B cell (primary cell): ENCODE measurements around the gene FANCC. TPM values are rescaled to one million over a fixed set of nuclear protein-coding genes. Genes with fewer than 3 reads are reported as not detected.
"Not testable (repeated sequence)": the region's sequence is repeated elsewhere in the genome, so short reads cannot be mapped to it uniquely, and the experiment has no call there.

ENCODE experiments used
- ATAC-seq: fragments of 200-7000 bp; cut with Tn5 transposase; one replicate; pipeline ENCODE4 v1.10.0; 2021; ENCODE audit warnings: low read depth, mild to moderate bottlenecking, moderate number of reproducible peaks, moderate library complexity
- CTCF ChIA-PET: fragments of 350-600 bp; sonication (Branson Sonifier 250); formaldehyde crosslinking; loops from one replicate; lab custom pipeline; 2021; ENCODE audit warnings: antibody characterized with exemption, inconsistent platforms; lab: Charles Lee
- POLR2A ChIA-PET: fragments of 350-600 bp; sonication (Branson Sonifier 250); formaldehyde crosslinking; loops from one replicate; lab custom pipeline; 2021; ENCODE audit warnings: antibody characterized with exemption; lab: Charles Lee
- DNase-seq: peaks from one replicate; pipeline ENCODE4 v3.0.0; 2013
- H2AFZ ChIP-seq: 2 replicates; pipeline ENCODE4 v1.6.1; 2012; ENCODE audit warnings: mild to moderate bottlenecking, low read depth, low read length; ENCODE audit not compliant: insufficient read depth, poor library complexity, severe bottlenecking
- H3K27ac ChIP-seq, 2 donors: 1 replicate in 1 of 2; 2 replicates in 1 of 2; pipeline ENCODE4 v1.5.1; 2012 to 2013; ENCODE audit warnings: low read length in 2 of 2, mild to moderate bottlenecking in 2 of 2, moderate library complexity in 1 of 2
- H3K27me3 ChIP-seq, 4 experiments: fragments of 200-600 bp in 1 of 4; sonication (generic) in 1 of 4; replicated peaks in 1 of 4; 1 replicate in 2 of 4; 2 replicates in 2 of 4; pipeline versions ENCODE4 v1.6.1 to v1.7.0; 2013 to 2016; ENCODE audit warnings: low read length in 3 of 4, mild to moderate bottlenecking in 2 of 4, mixed read lengths in 1 of 4, moderate library complexity in 1 of 4; ENCODE audit not compliant: insufficient read depth in 4 of 4, control insufficient read depth in 3 of 4; ENCODE audit errors: control extremely low read depth in 1 of 4
- H3K36me3 ChIP-seq, 2 experiments: replicated peaks in 1 of 2; 1 replicate in 1 of 2; 2 replicates in 1 of 2; pipeline versions ENCODE4 v1.6.1 to v1.7.1; 2013; ENCODE audit warnings: low read length in 1 of 2; ENCODE audit not compliant: insufficient read depth in 2 of 2, control insufficient read depth in 1 of 2; ENCODE audit errors: control extremely low read depth in 1 of 2, extremely low read depth in 1 of 2
- H3K4me1 ChIP-seq, 2 donors: fragments of 200-600 bp in 1 of 2; sonication (generic) in 1 of 2; 1 replicate in 1 of 2; 2 replicates in 1 of 2; pipeline versions ENCODE4 v1.5.1 to v1.6.1; 2013 to 2017; ENCODE audit warnings: low read length in 2 of 2; ENCODE audit not compliant: control insufficient read depth in 2 of 2, insufficient read depth in 2 of 2
- H3K4me2 ChIP-seq: replicated peaks from 2 replicates; pipeline ENCODE3; 2012; ENCODE audit warnings: mild to moderate bottlenecking, low read depth, low read length; ENCODE audit not compliant: poor library complexity, severe bottlenecking
- H3K4me3 ChIP-seq, 5 experiments: fragments of 200-600 bp in 1 of 5; sonication (generic) in 1 of 5; 1 replicate in 3 of 5; 2 replicates in 2 of 5; pipeline versions ENCODE4 v1.5.1 to v1.7.0; 2011 to 2016; ENCODE audit warnings: low read length in 4 of 5, mild to moderate bottlenecking in 4 of 5, low read depth in 2 of 5, control low read depth in 1 of 5, moderate library complexity in 1 of 5; ENCODE audit not compliant: insufficient read depth in 1 of 5; ENCODE audit errors: control extremely low read depth in 1 of 5, extremely low read depth in 1 of 5
- H3K79me2 ChIP-seq: fragments of 200-600 bp; sonication (generic); one replicate; pipeline ENCODE4 v1.6.0; 2016; ENCODE audit warnings: low read length; ENCODE audit not compliant: control insufficient read depth, insufficient read depth
- H3K9ac ChIP-seq: fragments of 200-600 bp; sonication (generic); 2 replicates; pipeline ENCODE4 v1.6.1; 2017; ENCODE audit warnings: mild to moderate bottlenecking, low read length, moderate library complexity
- H3K9me3 ChIP-seq, 3 donors: one replicate each; pipeline versions ENCODE4 v1.6.1 to v1.7.1; 2013; ENCODE audit warnings: low read length in 2 of 3; ENCODE audit not compliant: control insufficient read depth in 2 of 3, insufficient read depth in 1 of 3; ENCODE audit errors: control extremely low read depth in 1 of 3
- H4K20me1 ChIP-seq: 2 replicates; pipeline ENCODE4 v1.6.0; 2012; ENCODE audit warnings: mild to moderate bottlenecking, low read length; ENCODE audit not compliant: insufficient read depth, control insufficient read depth, poor library complexity, severe bottlenecking
- H3K27ac Mint-ChIP-seq: one replicate; pipeline ENCODE4 v1.8.0; 2021; ENCODE audit warnings: mixed read lengths
- H3K27me3 Mint-ChIP-seq: one replicate; pipeline ENCODE4 v1.8.0; 2021; ENCODE audit warnings: mixed read lengths
- H3K4me1 Mint-ChIP-seq: one replicate; pipeline ENCODE4 v1.8.0; 2021; ENCODE audit warnings: mixed read lengths
- H3K4me3 Mint-ChIP-seq: one replicate; pipeline ENCODE4 v1.8.0; 2021; ENCODE audit warnings: mixed read lengths
- H3K9me3 Mint-ChIP-seq: one replicate; pipeline ENCODE4 v1.8.0; 2022; ENCODE audit warnings: mixed read lengths; ENCODE audit not compliant: insufficient read depth
- EZH2 ChIP-seq: IDR thresholded peaks from 2 replicates; pipeline ENCODE4 v1.6.1; 2012; ENCODE audit warnings: borderline replicate concordance, low read depth, mild to moderate bottlenecking, moderate library complexity, low read length; ENCODE audit not compliant: insufficient read depth, poor library complexity, severe bottlenecking
- WGBS: methylation state at CpG from one replicate; pipeline ENCODE4 v1.1.5; 2013; ENCODE audit warnings: missing lambda C conversion rate; ENCODE audit not compliant: insufficient coverage; 5-methylcytosine and 5-hydroxymethylcytosine counted together
- intact Hi-C: fragments of 100-400 bp; cut with micrococcal nuclease; formaldehyde crosslinking; loops from one replicate; pipeline ENCODE4 v1.10.0; 2022
- polyA plus RNA-seq: library from polyadenylated mRNA; depleted of rRNA; stranded (reverse); fragments of >200 nt; gene quantifications from 2 replicates; pipeline ENCODE4 v1.2.3, GENCODE V29; 2012
- total RNA-seq, 2 donors: library from RNA; stranded (reverse); fragments of 120-200 nt in 1 of 2; gene quantifications; 1 replicate in 1 of 2; 2 replicates in 1 of 2; pipeline versions ENCODE4 v1.2.3 to v1.2.4, GENCODE V29; 2013 to 2022
- TF ChIP-seq, protein P1 (sequence below): fragments of 200-600 bp; IDR thresholded peaks from one replicate; pipeline ENCODE4 v1.8.0; 2022; ENCODE audit warnings: antibody characterized with exemption, mild to moderate bottlenecking

Gene FANCC
- total and polyA plus RNA-seq, 2 donors (not counting 1 experiment from before 2014, with no cell fraction given) = 1.8 to 11.1 TPM

DNA sequence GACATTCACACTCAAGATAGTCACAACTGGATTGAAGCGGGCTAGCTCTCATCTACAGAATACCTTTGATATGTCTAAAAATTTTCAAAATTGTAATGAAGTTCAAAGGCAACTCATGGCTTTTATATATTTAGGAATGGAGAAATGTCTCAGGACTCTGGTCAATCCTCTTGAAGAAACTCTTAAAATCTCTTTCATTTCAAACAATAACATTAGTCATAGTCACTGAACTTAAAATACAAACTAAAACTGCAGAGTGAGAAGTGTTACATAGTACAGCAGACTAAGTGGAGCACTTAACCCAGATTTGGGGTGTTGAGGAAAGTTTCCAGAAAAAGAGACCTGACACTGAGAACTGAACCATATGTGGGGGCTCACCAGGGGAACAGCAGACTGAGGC is 20.7 kb downstream of the FANCC start:
- peaks cover 3% of the 10 kb centered on the region for H3K9me3 Mint-ChIP-seq
- H3K4me2 ChIP-seq = no peak overlapping the region
- H3K9ac ChIP-seq = no peak overlapping the region
- no CpG with 5 or more reads among the region's 1 CpG for WGBS
- ATAC-seq = no peak
- peaks cover 0 to 5% (median 0%) of the 10 kb centered on the region in 3 donors for H3K9me3 ChIP-seq
- intact Hi-C loops = no loop called here
- ChIA-PET CTCF (no interaction called here), POLR2A (no interaction called here)
- no peaks in the 10 kb centered on the region for H3K27me3 Mint-ChIP-seq
- no peak overlapping the region for H3K27ac Mint-ChIP-seq
- no peaks in the 10 kb centered on the region for H3K27me3 ChIP-seq
- H3K36me3 ChIP-seq = no peaks in the 10 kb centered on the region
- no peaks in the 10 kb centered on the region for H4K20me1 ChIP-seq
- H3K4me1 ChIP-seq = no peaks in the 10 kb centered on the region
- no peak for TF ChIP-seq EZH2
- TF ChIP-seq, protein P1, sequence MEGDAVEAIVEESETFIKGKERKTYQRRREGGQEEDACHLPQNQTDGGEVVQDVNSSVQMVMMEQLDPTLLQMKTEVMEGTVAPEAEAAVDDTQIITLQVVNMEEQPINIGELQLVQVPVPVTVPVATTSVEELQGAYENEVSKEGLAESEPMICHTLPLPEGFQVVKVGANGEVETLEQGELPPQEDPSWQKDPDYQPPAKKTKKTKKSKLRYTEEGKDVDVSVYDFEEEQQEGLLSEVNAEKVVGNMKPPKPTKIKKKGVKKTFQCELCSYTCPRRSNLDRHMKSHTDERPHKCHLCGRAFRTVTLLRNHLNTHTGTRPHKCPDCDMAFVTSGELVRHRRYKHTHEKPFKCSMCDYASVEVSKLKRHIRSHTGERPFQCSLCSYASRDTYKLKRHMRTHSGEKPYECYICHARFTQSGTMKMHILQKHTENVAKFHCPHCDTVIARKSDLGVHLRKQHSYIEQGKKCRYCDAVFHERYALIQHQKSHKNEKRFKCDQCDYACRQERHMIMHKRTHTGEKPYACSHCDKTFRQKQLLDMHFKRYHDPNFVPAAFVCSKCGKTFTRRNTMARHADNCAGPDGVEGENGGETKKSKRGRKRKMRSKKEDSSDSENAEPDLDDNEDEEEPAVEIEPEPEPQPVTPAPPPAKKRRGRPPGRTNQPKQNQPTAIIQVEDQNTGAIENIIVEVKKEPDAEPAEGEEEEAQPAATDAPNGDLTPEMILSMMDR = no peak
- no peak overlapping the region for H3K27ac ChIP-seq
- no peak for DNase-seq
- H3K79me2 ChIP-seq = peaks cover 12% of the 10 kb centered on the region
- H3K4me1 Mint-ChIP-seq = peaks cover 2% of the 10 kb centered on the region
- no peak overlapping the region for H3K4me3 ChIP-seq
- H3K4me3 Mint-ChIP-seq = no peak overlapping the region
- no peak overlapping the region for H2AFZ ChIP-seq

DNA sequence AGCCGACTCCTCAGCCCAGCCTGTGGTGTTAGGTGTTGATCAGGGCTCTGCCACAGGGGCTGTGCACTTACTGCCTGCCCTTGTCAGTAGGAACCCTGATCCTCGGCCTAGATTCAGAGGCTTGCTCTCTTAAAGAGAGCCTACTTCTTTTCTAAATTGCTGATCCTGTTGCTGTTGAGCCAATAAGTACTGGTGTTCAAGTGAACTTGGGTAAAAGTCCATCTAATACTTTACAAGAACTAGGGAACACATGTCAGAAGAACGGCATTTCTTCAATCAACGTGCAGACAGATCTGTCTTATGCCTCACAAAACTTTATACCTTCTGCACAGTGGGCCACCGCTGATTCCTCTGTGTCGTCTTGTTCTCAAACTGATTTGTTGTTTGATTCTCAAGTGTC is 24.2 kb downstream of the FANCC start:
- H3K4me3 ChIP-seq, POLR2A ChIA-PET, H3K27me3 ChIP-seq, CTCF ChIA-PET, H3K4me2 ChIP-seq, H3K27ac Mint-ChIP-seq, H3K9me3 ChIP-seq, H3K27ac ChIP-seq, ATAC-seq, H3K27me3 Mint-ChIP-seq, H4K20me1 ChIP-seq, DNase-seq, H3K36me3 ChIP-seq, intact Hi-C loops, H2AFZ ChIP-seq, H3K4me1 Mint-ChIP-seq, H3K9me3 Mint-ChIP-seq, H3K9ac ChIP-seq, H3K4me1 ChIP-seq, H3K79me2 ChIP-seq, H3K4me3 Mint-ChIP-seq: not testable (repeated sequence)
- 97% methylated on average over 5 of the region's 6 CpGs for WGBS
